Adrenal gland (tissue), 5 donors: ENCODE measurements around the gene GRM8.

ENCODE experiments used
- CTCF ChIP-seq, 6 experiments: fragments of 450-650 bp in 4 of 6; fragments of 200-600 bp in 2 of 6; sonication (generic) in 1 of 6; IDR thresholded peaks; 1 replicate in 5 of 6; 2 replicates in 1 of 6; pipeline versions ENCODE4 v1.5.1 to v1.8.0; 2016 to 2021; ENCODE audit warnings: antibody characterized with exemption in 6 of 6, mild to moderate bottlenecking in 2 of 6, moderate library complexity in 1 of 6
- POLR2A ChIP-seq, 2 donors: fragments of 450-650 bp; IDR thresholded peaks; one replicate each; pipeline ENCODE4 v1.6.1; 2017; ENCODE audit warnings: antibody characterized with exemption in 2 of 2, mild to moderate bottlenecking in 2 of 2, moderate library complexity in 1 of 2
- donor health status: DM: no; HTN: no; CAD: no.

- TF ChIP-seq CTCF (IDR thresholded peaks at IDR 0.05) (no peak), POLR2A (IDR thresholded peaks at IDR 0.05) (no peak)
Measured at GRCh38 chr7:126495001-126495400, 757.7 kb downstream of the GRM8 start.
